Measurements from ENCODE around the gene SCN7A. TPM values are rescaled to one million over a fixed set of nuclear protein-coding genes. Genes with fewer than 3 reads are reported as not detected.

The SCN7A gene
- total RNA-seq, 2 experiments from 2014 or later: not detected

DNA sequence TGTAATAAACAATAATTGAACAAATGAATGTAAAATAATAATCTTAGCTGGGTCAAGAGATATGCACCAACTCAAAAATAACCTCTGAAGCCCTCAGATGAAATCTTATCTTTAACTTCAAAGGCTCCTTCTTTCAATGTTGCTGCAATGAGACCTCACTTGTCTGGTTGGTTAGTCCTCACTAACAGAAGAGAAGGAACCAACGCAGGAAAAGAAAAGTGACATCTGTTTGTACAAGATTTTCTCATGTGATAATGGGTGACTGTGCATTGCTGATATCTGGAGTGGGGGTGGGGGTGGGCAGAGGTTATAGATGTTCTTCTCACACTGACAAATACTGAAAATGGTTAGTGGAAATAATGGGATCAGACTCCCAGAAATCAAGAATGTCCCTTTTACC is 2.6 kb downstream of the SCN7A start:
- no TSS peak for BruUV-seq (replicated peaks)
- Histone ChIP-seq H3K79me2 (ENCODE audit: insufficient read depth, low read depth, low read length) (no peaks in the 10 kb centered on the region), H3K36me3 (ENCODE audit: insufficient read depth, low read length) (no peaks in the 10 kb centered on the region), H2AFZ (ENCODE audit: low read length) (no peak overlapping the region), H3K4me1 (ENCODE audit: insufficient read depth, low read length, poor library complexity, severe bottlenecking) (no peaks in the 10 kb centered on the region), H3K4me3 (ENCODE audit: low read depth, low read length, poor library complexity, severe bottlenecking) (no peak overlapping the region), H3K27ac (ENCODE audit: low read depth, low read length, poor library complexity, severe bottlenecking) (no peak overlapping the region), H3K9me2 (ENCODE audit: insufficient read depth, low read length) (no peaks in the 10 kb centered on the region), H3K9me3 (ENCODE audit: low read length) (no peaks in the 10 kb centered on the region), H3K4me2 (ENCODE audit: low read length) (no peak overlapping the region), H4K20me1 (ENCODE audit: insufficient read depth, low read length) (no peaks in the 10 kb centered on the region)
- DNase-seq (ENCODE audit: low spot score): no peak
- TF ChIP-seq, protein P1, sequence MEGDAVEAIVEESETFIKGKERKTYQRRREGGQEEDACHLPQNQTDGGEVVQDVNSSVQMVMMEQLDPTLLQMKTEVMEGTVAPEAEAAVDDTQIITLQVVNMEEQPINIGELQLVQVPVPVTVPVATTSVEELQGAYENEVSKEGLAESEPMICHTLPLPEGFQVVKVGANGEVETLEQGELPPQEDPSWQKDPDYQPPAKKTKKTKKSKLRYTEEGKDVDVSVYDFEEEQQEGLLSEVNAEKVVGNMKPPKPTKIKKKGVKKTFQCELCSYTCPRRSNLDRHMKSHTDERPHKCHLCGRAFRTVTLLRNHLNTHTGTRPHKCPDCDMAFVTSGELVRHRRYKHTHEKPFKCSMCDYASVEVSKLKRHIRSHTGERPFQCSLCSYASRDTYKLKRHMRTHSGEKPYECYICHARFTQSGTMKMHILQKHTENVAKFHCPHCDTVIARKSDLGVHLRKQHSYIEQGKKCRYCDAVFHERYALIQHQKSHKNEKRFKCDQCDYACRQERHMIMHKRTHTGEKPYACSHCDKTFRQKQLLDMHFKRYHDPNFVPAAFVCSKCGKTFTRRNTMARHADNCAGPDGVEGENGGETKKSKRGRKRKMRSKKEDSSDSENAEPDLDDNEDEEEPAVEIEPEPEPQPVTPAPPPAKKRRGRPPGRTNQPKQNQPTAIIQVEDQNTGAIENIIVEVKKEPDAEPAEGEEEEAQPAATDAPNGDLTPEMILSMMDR (conservative IDR thresholded peaks at IDR 0.05; ENCODE audit: low read length): no peak
- no peak for TF ChIP-seq EZH2phosphoT487 (IDR thresholded peaks at IDR 0.05; ENCODE audit: borderline replicate concordance, low read depth, low read length)
- CTCF ChIA-PET (ENCODE audit: unreplicated experiment): no interaction called here
- POLR2A ChIA-PET: no interaction called here
- intact Hi-C loops (cut with micrococcal nuclease; ENCODE audit: unreplicated experiment): no loop called here

DNA sequence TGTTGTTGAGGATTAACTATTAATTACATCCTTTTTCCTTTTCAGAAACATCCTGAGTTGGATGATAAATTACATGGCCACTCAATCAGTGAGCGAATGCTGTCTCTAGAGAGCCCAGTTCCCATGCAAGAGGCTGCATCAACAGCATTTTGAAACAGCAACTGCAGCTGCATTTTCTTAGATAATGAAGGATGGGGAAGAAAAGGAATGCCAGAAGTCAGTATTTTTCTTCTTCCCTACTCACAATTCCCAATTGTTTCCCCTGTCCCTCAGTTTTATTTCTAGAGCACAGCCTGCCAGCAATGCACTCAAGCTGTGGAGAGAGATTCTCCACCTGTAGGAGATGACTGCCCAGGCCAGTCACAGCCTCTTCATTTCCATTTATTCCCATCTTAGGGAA is 6.9 kb downstream of the SCN7A start:
- Histone ChIP-seq H3K27ac (ENCODE audit: low read depth, low read length, poor library complexity, severe bottlenecking) (no peak overlapping the region), H2AFZ (ENCODE audit: low read length) (no peak overlapping the region), H3K4me3 (ENCODE audit: low read depth, low read length, poor library complexity, severe bottlenecking) (no peak overlapping the region), H3K4me1 (ENCODE audit: insufficient read depth, low read length, poor library complexity, severe bottlenecking) (no peaks in the 10 kb centered on the region), H3K4me2 (ENCODE audit: low read length) (no peak overlapping the region), H4K20me1 (ENCODE audit: insufficient read depth, low read length) (no peaks in the 10 kb centered on the region), H3K79me2 (ENCODE audit: insufficient read depth, low read depth, low read length) (no peaks in the 10 kb centered on the region), H3K9me2 (ENCODE audit: insufficient read depth, low read length) (no peaks in the 10 kb centered on the region), H3K9me3 (ENCODE audit: low read length) (no peaks in the 10 kb centered on the region), H3K36me3 (ENCODE audit: insufficient read depth, low read length) (no peaks in the 10 kb centered on the region)
- DNase-seq (ENCODE audit: low spot score): no peak
- TF ChIP-seq, protein P1 (conservative IDR thresholded peaks at IDR 0.05; ENCODE audit: low read length): no peak
- no peak for TF ChIP-seq EZH2phosphoT487 (IDR thresholded peaks at IDR 0.05; ENCODE audit: borderline replicate concordance, low read depth, low read length)
- BruUV-seq (replicated peaks): no TSS peak
- ChIA-PET CTCF (ENCODE audit: unreplicated experiment) (no interaction called here), POLR2A (no interaction called here)
- intact Hi-C loops (cut with micrococcal nuclease; ENCODE audit: unreplicated experiment): no loop called here

DNA sequence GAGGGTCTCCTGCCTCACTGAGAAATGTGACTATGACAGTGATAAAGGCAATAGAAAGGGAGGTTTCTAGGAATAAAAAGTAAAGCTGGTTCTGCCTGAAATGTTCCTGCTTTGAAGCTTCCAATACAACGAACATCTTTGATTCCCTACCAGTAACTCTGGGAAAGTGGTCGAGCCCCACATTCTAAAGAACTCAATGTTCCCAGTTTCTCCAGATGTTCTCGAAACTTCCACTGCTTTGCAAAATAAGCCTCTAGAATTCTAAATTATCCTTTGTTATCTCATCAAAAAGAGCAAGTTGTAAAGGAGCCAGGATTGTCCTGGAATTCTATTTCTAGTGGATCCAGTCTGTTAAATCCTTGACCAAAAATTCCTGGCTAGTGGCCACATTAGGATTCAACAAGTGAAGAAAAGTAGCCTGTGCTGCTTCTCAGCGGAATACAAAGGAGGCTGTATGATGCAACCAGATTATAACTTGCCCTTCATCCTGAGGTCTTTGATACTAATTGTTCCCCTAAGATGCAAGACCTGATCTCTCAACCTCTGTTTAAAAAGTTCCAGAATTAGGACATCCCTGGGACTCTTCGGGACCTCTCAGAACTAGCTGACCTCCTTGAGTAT is 8.4 kb downstream of the SCN7A start:
- intact Hi-C loops (cut with micrococcal nuclease; ENCODE audit: unreplicated experiment): no loop called here
- DNase-seq (ENCODE audit: low spot score): no peak
- H3K79me2 ChIP-seq (ENCODE audit: insufficient read depth, low read depth, low read length): no peaks in the 10 kb centered on the region
- no peaks in the 10 kb centered on the region for H4K20me1 ChIP-seq (ENCODE audit: insufficient read depth, low read length)
- H3K36me3 ChIP-seq (ENCODE audit: insufficient read depth, low read length): no peaks in the 10 kb centered on the region
- H3K9me2 ChIP-seq (ENCODE audit: insufficient read depth, low read length): no peaks in the 10 kb centered on the region
- H2AFZ ChIP-seq (ENCODE audit: low read length): no peak overlapping the region
- H3K9me3 ChIP-seq (ENCODE audit: low read length): no peaks in the 10 kb centered on the region
- no TSS peak for BruUV-seq (replicated peaks)
- no peaks in the 10 kb centered on the region for H3K4me1 ChIP-seq (ENCODE audit: insufficient read depth, low read length, poor library complexity, severe bottlenecking)
- no peak for TF ChIP-seq EZH2phosphoT487 (IDR thresholded peaks at IDR 0.05; ENCODE audit: borderline replicate concordance, low read depth, low read length)
- TF ChIP-seq, protein P1 (conservative IDR thresholded peaks at IDR 0.05; ENCODE audit: low read length): no peak
- no peak overlapping the region for H3K4me2 ChIP-seq (ENCODE audit: low read length)
- ChIA-PET POLR2A (interaction anchor here (0.7 to 1.5 kb wide), 2 partner anchors 31 to 33 kb away, joined by 3 to 4 read pairs; no protein-coding TSS in a partner anchor), CTCF (ENCODE audit: unreplicated experiment) (no interaction called here)
- H3K4me3 ChIP-seq (ENCODE audit: low read depth, low read length, poor library complexity, severe bottlenecking): no peak overlapping the region
- H3K27ac ChIP-seq (ENCODE audit: low read depth, low read length, poor library complexity, severe bottlenecking): no peak overlapping the region

Measured in OCI-LY7 (cell line).